HEK293 (cell line): ENCODE measurements around the gene FASTK.

Experiments used
- GLIS1 ChIP-seq: fragments of 450-650 bp; formaldehyde crosslinking; IDR thresholded peaks from 2 replicates; pipeline ENCODE4 v1.5.1; 2016; ENCODE audit warnings: missing biosample characterization, missing genetic modification characterization
- HIC1 ChIP-seq: fragments of 450-650 bp; formaldehyde crosslinking; IDR thresholded peaks from 2 replicates; pipeline ENCODE4 v1.5.1; 2016; ENCODE audit warnings: missing biosample characterization, missing genetic modification characterization
- KLF10 ChIP-seq: fragments of 450-650 bp; IDR thresholded peaks from 2 replicates; pipeline ENCODE4 v1.5.1; 2018; ENCODE audit warnings: missing biosample characterization, mild to moderate bottlenecking, missing genetic modification characterization
- PATZ1 ChIP-seq: fragments of 450-650 bp; formaldehyde crosslinking; IDR thresholded peaks from 2 replicates; pipeline ENCODE4 v1.5.1; 2016; ENCODE audit warnings: missing biosample characterization, missing genetic modification characterization
- PRDM10 ChIP-seq: fragments of 450-650 bp; formaldehyde crosslinking; IDR thresholded peaks from 2 replicates; pipeline ENCODE4 v1.5.1; 2016; ENCODE audit warnings: missing biosample characterization, missing genetic modification characterization
- SCRT2 ChIP-seq: fragments of 450-650 bp; formaldehyde crosslinking; IDR thresholded peaks from 2 replicates; pipeline ENCODE4 v1.5.1; 2016; ENCODE audit warnings: missing biosample characterization, missing genetic modification characterization
- ZBTB10 ChIP-seq: fragments of 450-650 bp; formaldehyde crosslinking; IDR thresholded peaks from 2 replicates; pipeline ENCODE4 v1.5.1; 2016; ENCODE audit warnings: missing biosample characterization, missing genetic modification characterization
- ZEB2 ChIP-seq: fragments of 450-650 bp; formaldehyde crosslinking; IDR thresholded peaks from 2 replicates; pipeline ENCODE4 v1.5.1; 2016; ENCODE audit warnings: missing biosample characterization, missing genetic modification characterization
- ZIC2 ChIP-seq: fragments of 450-650 bp; formaldehyde crosslinking; IDR thresholded peaks from 2 replicates; pipeline ENCODE4 v1.5.1; 2016; ENCODE audit warnings: missing biosample characterization, missing genetic modification characterization
- ZNF146 ChIP-seq: fragments of 450-650 bp; formaldehyde crosslinking; IDR thresholded peaks from 2 replicates; pipeline ENCODE4 v1.5.1; 2016; ENCODE audit warnings: missing biosample characterization, missing genetic modification characterization
- ZNF2 ChIP-seq: fragments of 450-650 bp; formaldehyde crosslinking; IDR thresholded peaks from 2 replicates; pipeline ENCODE4 v1.5.1; 2016; ENCODE audit warnings: missing biosample characterization, missing genetic modification characterization
- ZNF280C ChIP-seq: fragments of 450-650 bp; formaldehyde crosslinking; IDR thresholded peaks from 2 replicates; pipeline ENCODE4 v1.5.1; 2016; ENCODE audit warnings: missing biosample characterization, missing genetic modification characterization
- ZNF335 ChIP-seq: fragments of 450-650 bp; formaldehyde crosslinking; conservative IDR thresholded peaks from 2 replicates; pipeline ENCODE4 v1.5.1; 2016; ENCODE audit warnings: missing biosample characterization, missing genetic modification characterization
- ZNF521 ChIP-seq: fragments of 450-650 bp; formaldehyde crosslinking; IDR thresholded peaks from 2 replicates; pipeline ENCODE4 v1.5.1; 2017; ENCODE audit warnings: missing biosample characterization, mild to moderate bottlenecking, missing genetic modification characterization
- ZNF548 ChIP-seq: fragments of 450-650 bp; formaldehyde crosslinking; IDR thresholded peaks from 2 replicates; pipeline ENCODE4 v1.5.1; 2016; ENCODE audit warnings: missing biosample characterization, missing genetic modification characterization
- ZNF600 ChIP-seq: fragments of 450-650 bp; formaldehyde crosslinking; IDR thresholded peaks from 2 replicates; pipeline ENCODE4 v1.5.1; 2016; ENCODE audit warnings: missing biosample characterization, missing genetic modification characterization
- ZSCAN30 ChIP-seq: fragments of 450-650 bp; IDR thresholded peaks from 2 replicates; pipeline ENCODE4 v1.5.1; 2018; ENCODE audit warnings: missing biosample characterization, mild to moderate bottlenecking, missing genetic modification characterization, moderate library complexity

FASTK gene

GRCh38 chr7:151081170-151082101, 827 bp upstream of the FASTK start (continued):
- TF ChIP-seq ZBTB10 (peak; percentile 49; the same call in 1 of the 2 replicates), HIC1 (peak; percentile 54; the same call in 1 of the 2 replicates), ZIC2 (peak; percentile 63), KLF10 (tag by site-specific recombination) (no peak), ZEB2 (0 out of 2 replicates have a peak, but pooled peaks have one; percentile 31), GLIS1 (tag by site-specific recombination) (peak; percentile 64), ZNF521 (tag by site-specific recombination) (no peak), PATZ1 (peak; percentile 64), ZNF548 (tag by site-specific recombination) (no peak), ZNF335 (peak; percentile 65), SCRT2 (tag by site-specific recombination) (peak; percentile 28; the same call in 1 of the 2 replicates), ZNF146 (no peak), ZNF280C (no peak), ZNF600 (tag by site-specific recombination) (0 out of 2 replicates have a peak, but pooled peaks have one; percentile 43), ZNF2 (peak; percentile 22; the same call in 1 of the 2 replicates), ZSCAN30 (tag by site-specific recombination) (peak; percentile 11; the same call in 1 of the 2 replicates), PRDM10 (tag by site-specific recombination) (no peak)
